GM21360 (cell line): ENCODE results near the gene EVC2.

Source experiments
- ATAC-seq: cut with Tn5 transposase; IDR thresholded peaks from one replicate; pipeline ENCODE4 v1.9.1; 2021; ENCODE audit warnings: mild to moderate bottlenecking, moderate library complexity; ENCODE audit not compliant: unreplicated experiment

Gene EVC2

DNA sequence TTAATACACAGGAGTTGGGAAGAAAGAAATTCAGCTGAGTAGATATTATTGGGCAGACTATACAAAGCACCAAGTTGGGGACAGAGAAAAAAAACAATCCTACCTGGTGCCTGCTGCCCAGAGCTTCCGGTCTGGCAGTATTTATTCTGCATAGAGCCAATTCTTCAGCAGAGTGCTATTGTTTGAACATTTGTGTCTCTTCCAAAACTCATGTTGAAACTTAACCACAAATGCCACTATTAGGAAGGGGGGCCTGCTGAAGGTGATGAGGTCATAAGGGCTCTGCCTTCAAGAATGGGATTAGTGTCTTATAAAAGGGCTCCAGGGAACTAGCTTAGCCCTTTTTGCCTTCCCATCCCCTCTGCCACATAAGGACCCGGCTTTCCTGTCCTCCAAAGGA lies 136.2 kb downstream of the EVC2 start:
- no peak for ATAC-seq

DNA sequence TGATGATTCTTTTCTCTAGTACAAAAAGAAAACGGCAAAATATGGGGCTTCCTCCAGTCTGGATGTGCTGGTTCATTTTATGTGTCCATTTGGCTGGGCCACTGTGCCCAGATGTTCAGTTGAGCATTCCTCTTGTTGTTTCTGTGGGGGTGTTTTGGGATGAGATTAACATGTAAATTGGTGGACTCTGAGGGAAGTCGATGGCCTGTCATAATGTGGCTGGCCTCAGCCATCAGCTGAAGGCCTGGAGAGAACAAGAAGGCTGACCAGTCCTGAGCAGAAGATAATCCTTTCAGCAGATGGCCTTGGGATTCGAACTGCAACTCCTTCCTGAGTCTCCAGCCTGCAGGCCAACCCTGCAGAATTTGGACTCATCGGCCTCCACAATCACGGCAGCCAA lies 136.7 kb downstream of the EVC2 start:
- ATAC-seq: no peak

DNA sequence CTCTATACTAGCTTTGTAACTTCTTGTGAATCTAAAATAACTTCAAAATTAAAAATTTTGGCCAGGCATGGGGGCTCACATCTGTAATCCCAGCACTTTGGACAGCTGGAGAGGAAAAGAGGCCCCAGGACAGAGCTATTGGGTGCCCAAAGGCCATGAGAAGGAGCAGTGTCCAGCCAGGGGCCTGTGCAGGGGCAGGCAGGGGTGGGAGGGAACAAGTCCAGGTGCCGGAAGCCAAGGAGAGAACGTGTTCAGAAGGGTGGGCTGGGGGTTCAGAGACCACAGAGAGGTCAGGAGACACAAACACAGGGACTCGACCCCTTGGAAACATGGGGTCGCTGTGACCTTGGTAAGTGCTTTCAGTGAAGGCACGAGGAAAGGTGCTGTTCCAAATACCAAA lies 138.9 kb downstream of the EVC2 start:
- no peak for ATAC-seq

DNA sequence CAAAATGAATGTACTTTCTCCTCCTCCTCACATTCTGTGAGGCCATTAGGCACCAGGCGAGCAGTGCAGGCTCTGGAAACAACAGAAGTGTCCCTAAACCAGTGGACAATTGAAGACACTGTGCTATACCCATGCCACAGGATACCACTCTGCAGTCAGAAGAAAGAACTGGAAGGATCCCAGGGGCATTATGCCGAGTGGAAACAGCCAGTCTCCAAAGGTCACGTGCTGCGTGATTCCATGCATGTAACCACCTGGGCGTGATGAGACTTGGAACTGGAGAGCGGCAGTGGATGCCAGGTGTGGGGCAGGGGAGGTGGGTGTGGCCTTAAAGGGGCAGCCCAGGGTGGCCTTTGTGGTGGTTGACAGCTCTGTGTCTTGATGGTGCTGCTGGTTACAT lies 139.4 kb downstream of the EVC2 start:
- ATAC-seq: no peak

DNA sequence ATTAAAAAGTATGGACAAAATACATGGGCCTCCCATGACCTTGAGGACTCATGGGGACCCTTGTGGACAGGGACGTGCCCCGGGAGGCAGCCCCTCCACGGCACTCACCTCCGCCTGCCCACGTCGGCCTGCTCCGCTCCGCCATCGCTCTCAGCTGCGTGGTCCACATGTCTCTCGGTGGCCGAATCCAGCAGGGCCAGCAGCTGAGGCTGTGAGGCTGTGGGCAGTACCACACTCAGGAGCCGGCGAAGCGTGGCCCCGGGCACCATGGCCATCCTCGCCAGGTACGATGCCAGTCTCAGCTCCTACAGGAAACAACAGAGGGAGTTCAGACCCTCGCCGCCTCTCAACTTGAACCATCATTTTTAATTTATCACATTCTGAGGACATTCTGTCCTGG lies 140.0 kb downstream of the EVC2 start:
- no peak for ATAC-seq

DNA sequence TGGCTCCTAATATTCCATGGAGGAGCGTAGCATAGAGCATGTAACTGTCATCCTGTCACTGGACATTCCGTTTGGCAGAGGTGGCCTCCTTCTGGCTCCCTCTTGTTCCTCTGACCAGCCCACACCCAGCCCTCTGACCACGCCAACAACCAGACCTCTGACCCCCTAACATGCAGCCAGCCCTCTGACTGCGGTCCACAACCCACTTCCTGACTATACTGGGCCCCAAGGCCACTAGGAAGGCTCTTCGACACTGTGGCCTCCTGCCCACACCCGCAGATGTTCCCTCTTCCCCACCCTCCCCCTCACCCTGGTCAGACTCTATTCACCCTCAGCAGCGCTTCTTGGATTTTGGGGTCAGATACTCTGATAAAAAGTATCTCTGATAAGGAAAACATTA lies 141.4 kb downstream of the EVC2 start:
- no peak for ATAC-seq

DNA sequence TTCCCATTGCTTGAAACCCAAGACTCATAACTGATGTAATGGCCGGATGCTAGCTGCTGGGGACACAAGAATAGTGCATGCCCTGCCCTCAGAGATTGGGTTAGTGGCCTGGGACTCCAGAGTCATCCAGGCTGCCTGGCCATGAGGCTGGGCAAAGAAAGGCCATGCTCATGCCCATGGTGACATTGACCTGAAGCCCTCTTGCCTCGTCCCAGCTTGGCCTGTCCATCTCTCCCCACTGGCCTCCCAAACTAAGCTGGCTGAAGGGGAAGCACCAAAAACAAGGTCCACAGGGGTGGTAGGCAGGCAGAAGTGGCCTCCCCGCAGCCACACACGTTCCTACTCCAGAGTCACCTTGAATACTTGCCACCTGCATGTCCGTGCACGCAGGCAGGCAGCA lies 141.8 kb downstream of the EVC2 start:
- no peak for ATAC-seq

DNA sequence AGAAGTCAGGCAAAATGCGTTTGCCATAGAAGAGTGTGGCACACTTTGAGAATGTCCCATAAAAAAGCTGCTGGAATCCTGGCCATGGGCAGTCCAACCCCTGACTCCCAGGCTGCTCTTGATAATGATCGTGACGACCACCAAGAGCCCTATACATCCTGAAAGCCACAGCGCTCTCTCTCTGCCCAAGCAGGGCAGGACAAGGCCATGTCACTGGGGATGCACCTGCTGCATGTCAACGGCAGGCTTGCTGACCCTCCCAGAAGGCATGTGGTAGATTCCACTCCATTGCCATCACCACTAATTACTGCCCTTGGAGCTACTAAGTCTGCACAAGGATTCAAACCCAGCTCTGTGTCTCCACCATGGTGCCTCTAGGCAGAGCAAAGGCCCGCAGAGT lies 144.5 kb downstream of the EVC2 start:
- no peak for ATAC-seq

DNA sequence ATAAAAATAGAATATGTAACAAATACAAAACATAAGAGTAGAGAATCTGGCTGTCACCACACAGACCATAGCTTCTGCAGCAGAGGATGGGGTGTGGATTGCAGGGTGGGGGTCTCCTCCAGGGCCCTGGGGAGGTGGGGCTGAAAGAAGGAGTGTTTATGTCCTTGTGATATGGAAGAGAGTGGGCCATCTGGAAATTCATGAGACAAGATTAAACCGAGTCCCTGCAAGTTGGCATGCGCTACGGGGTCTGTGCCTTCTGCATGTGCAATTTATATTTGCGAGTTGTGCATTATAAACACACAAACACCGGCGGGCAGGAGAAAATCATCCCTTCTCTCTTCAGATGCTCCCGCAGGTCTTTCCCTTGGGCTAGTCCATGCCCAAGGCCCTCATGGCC lies 145.9 kb downstream of the EVC2 start:
- ATAC-seq: no peak

DNA sequence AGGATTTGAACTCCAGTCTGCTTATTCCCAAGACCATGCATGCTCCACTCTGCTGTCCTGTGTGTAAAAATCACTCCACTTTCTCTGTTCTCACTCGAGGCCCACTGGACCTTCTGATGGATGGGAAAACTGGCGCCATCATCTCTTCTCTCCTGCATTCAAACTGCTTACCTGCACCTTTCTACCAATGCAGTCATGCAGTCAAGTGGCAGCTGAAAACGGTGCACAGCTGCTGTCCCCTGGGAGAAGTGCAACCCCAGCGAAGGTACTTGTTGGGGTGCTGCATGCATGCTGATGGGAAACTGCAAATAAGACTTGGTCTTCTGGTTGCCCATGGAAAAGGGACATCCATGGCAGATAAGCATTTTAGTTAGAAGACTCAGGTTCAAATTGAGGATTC lies 147.1 kb downstream of the EVC2 start:
- no peak for ATAC-seq

DNA sequence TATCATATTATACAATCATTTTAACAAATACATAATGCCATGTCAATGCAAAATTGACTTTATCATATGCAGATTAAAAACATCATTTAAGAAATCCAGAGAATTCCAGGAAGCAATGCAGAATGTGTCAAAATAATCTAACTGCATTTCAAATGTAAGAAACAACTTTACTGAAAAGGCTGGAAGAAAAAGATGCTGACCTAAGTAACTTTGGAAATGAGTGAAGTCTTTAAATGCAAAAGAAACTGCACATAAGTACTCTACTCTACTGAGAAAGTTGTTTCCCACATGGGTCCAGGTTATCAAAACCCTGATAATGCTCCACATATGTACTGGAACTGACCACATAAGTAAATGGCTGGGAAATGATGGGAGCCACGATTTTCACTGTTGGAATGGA lies 149.9 kb downstream of the EVC2 start:
- no peak for ATAC-seq

DNA sequence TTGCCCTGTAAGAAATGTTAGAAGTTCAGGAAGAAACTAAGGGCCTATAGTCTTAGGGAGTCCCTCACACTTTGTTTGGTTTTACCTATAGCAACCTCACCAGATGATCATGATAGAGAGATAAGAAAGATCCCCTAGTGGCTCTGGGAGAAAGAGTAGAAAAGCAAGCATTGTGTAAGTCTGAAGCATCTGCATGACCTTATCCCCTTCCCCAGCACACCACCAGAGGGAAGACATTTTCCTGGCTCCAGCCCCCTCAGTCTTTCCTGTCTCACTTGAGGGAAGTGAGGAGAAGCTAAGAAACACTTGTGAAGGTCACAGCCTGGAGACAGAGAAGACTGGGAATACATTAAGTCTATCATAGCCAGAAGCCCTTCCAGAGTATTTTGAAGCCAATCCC lies 154.0 kb downstream of the EVC2 start:
- no peak for ATAC-seq

DNA sequence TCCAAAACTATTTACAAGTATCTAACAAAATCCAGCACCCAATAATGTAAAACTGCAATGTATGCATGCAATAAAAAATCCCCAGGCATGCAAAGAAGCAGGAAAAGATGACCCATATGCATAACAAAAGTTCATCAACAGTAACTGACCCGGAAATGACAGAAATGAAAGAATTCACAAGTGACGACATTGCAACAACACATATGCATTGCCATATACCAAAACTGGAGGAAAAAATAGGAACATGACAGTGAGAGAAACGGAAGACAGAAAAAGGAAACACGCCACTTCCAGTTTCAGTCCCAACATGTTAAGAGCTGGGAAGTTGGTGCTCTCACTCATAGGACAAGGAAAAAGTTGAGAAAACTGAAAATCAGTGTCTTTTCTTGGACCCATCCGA lies 154.6 kb downstream of the EVC2 start:
- ATAC-seq: no peak

DNA sequence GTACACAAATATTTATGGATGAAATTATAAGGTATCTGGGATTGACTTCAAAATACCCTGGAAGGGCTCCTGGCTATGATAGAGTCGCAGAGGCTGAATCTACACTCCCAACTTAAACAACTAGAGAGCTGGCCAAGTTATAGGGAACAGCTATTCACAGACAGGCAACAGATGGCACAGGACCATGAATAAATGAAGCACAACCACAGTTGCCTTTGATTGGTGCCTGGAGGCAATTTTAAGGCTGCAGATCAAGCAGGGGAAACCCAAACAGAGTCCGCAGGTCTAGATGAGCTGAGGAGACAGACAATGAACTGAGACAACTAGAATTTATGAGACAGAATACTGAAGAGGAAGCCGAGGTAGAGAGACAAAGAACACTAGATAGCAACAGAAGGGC lies 155.9 kb downstream of the EVC2 start:
- no peak for ATAC-seq

DNA sequence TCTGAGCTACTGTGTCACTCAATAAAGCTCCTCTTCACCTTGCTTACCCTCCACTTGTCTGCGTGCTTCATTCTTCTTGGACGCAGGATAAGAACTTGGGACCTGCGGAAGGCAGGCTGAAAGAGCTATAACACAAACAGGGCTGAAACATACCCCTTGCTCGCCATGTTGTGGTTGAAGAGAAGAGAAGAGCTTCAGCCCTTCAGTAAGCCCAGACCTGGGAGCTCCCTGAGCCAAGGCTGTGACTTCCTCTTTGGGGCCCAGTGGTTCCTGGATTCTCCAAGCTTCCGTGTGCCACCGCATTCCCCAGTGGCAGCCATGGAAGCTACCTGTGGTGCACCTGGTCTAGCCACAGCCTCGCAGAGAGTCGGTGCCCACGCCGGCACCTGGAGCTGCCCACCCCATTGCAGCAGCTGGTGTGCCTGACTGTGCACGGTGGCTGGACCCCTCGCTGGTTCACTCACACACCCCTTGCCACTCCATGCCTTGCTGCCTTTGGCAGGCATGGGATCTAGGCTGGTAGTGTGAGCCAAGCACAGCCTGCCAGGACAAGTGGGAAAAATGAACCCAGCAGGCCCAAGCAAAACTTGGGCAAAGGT lies 160.6 kb downstream of the EVC2 start:
- no peak for ATAC-seq

DNA sequence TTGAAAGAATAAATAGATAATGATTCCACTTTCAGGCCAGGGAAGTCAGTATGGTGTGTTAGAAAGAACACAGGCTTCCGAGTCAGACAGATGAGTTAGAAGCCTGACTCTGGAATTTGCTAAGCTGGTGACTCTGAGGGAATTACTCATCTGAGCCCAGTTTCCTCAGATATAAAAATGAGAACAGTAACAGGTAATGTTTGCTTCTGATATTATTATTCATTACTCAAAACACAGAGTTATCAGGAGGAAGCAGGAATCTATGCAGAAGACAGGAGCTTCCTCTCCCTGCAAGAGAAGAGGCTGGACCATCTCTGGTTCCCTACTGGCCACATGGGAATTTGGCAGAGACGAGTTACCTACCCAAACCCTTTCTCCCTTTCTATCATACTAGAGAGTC lies 163.1 kb downstream of the EVC2 start:
- no peak for ATAC-seq

DNA sequence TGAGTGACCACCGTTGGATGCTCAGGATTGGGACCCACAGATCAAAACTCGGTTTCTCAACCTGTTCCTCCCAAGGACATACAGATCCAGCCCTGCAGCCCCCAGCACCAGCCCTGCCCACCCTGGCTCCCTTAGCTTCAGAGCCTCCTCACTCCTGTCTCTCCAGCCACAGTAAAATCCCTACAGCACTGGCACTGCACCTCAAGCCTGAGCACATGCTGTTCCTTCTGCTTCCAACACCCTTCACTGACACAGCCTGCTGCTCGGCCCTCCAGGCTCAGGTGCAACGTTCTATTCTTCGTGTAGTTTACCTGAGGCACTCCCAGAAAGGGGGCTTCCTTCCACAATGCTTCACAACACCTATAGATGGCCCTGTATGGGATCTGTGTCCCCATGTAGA lies 163.6 kb downstream of the EVC2 start:
- no peak for ATAC-seq

DNA sequence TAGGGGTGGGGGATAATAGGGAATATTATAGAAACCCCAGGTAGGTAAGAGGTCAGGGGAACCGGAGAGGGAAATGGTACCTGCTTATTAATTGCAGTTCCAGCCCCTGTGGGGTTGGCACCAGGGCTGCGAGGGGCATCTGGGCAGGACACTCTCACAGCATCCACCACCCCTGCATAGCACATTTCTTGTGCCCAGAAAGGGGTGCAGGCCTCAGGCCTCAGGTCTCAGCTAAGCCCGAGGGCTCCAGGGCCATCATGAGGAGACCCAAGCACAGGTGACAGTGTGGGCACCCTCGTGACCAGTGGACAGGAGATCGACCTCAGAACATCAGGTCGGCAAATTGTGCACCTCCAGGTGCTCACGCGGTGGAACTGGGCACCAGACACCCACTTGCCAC lies 164.7 kb downstream of the EVC2 start:
- ATAC-seq: no peak

DNA sequence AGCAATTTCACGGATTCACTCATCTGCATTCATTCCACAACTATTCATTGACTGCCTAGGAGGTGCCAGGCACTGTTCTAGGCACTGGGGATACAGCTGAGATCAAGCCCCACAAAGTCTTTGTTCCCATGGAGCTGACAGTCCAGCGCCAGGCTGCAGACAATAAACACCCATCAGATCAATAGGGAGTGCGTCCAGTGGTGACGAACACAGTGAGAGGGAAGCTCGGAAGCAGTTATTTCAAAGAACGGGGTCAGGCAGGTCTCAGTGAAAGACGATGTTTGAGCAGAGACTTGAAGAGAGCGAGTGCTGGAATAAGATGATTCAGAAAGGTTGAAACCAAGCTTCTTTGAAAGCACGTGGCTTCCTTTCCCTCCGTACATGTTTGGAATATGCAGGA lies 167.2 kb downstream of the EVC2 start:
- ATAC-seq: no peak

DNA sequence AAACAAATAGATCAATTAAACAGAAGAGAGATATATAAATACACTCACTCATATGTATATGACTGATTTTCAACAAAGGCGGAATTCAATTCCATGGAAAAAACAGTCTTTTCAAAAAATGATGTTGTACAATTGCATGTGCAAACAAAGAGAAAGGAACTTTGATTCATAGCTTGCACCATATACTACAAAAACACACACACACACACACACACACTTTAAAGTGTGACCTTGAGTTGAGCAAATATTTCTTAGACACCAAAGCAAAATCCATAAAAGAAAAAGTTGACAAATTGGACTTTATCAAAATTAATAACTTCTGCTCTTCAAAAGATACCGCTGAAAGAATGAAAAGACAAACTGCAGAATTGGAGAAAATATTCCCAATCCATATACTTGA lies 168.8 kb downstream of the EVC2 start:
- ATAC-seq: no peak

DNA sequence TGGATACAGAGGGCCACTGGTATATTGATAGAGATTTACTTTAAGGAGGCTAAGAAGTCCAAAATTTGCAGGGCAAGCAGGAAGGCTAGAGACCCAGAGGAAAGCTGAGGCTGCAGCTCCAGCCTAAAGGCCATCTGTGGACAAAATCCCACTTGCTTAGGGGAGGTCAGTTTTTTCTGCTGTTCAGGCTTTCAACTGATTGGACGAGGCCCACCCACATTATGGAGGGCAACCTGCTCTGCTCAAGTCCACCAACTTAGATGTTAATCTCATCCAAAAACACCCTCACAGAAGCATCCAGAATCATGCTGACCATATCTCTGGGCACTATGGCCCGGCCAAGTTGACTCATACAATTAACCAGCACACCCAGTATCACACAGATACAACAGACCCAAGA lies 176.3 kb downstream of the EVC2 start:
- ATAC-seq: no peak

DNA sequence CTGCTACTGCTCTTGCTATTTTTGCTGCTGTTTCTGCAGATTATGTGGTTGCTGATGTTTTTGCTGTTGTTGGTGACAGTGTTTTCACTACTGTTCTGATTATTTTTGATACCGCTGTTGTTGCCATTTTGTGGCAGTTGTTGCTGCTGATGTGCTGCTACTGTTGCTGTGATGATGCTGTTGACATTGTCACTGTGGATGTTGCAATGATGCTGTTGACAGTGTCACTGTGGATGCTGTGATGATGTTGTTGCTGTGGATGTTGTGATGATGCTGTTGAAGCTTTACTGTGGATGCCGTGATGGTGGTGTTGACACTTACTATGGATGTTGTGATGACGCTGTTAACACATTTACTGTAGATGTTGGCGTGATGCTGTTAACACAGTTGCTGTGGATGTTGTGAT lies 180.3 kb downstream of the EVC2 start:
- ATAC-seq: no peak

DNA sequence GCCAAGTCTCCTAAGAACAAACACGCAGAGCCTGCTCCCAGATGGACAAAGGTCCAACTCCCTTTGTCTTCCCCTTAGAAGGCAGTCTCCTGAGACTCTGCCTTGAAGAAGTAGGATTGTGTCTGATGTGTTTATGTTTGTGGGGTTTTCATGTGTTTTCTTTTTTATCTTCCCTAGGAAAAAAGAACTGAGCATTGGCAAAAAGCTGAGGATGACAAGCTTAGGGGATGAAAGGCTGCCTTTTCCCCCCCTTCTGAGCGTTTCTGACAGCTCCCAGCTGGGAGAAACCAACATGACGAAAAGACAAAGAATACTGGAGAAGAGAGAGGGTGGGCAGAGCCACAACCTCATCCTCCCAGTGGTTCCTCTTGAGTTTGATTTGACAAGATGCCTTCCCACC lies 181.1 kb downstream of the EVC2 start:
- no peak for ATAC-seq
